ENCODE results near the gene PRDX4.
"Not testable (repeated sequence)": the region's sequence is repeated elsewhere in the genome, so short reads cannot be mapped to it uniquely, and the experiment has no call there.

The PRDX4 gene

GRCh38 chrX:23676486-23676885, 9.2 kb downstream of the PRDX4 start:
- H3K4me1 ChIP-seq (ENCODE audit: control insufficient read depth, insufficient read depth, low read length); H3K9ac ChIP-seq (ENCODE audit: low read depth, low read length); H3K9me3 ChIP-seq (ENCODE audit: control insufficient read depth, insufficient read depth, low read length); H3K27me3 ChIP-seq (ENCODE audit: control insufficient read depth, insufficient read depth, low read length); H3K4me3 ChIP-seq (ENCODE audit: low read depth, low read length): not testable (repeated sequence)
- peaks cover 31% of the 10 kb centered on the region for H3K36me3 ChIP-seq (ENCODE audit: control insufficient read depth, insufficient read depth, low read length)

- H3K9me3 ChIP-seq (ENCODE audit: control insufficient read depth, insufficient read depth, low read length), result no peaks in the 10 kb centered on the region
- no peaks in the 10 kb centered on the region for H3K27me3 ChIP-seq (ENCODE audit: control insufficient read depth, insufficient read depth, low read length)
- no peaks in the 10 kb centered on the region for H3K4me1 ChIP-seq (ENCODE audit: control insufficient read depth, insufficient read depth, low read length)
- no peaks in the 10 kb centered on the region for H3K36me3 ChIP-seq (ENCODE audit: control insufficient read depth, insufficient read depth, low read length)
- H3K9ac ChIP-seq (ENCODE audit: low read depth, low read length), result no peak overlapping the region
- no peak overlapping the region for H3K4me3 ChIP-seq (ENCODE audit: low read depth, low read length)
Measured at GRCh38 chrX:23692166-23692565, 24.9 kb downstream of the PRDX4 start.

GRCh38 chrX:23694606-23695005, 27.3 kb downstream of the PRDX4 start:
- Histone ChIP-seq H3K9me3 (ENCODE audit: control insufficient read depth, insufficient read depth, low read length) (no peaks in the 10 kb centered on the region), H3K9ac (ENCODE audit: low read depth, low read length) (no peak overlapping the region), H3K4me3 (ENCODE audit: low read depth, low read length) (peak overlapping the region; percentile 16), H3K27me3 (ENCODE audit: control insufficient read depth, insufficient read depth, low read length) (no peaks in the 10 kb centered on the region), H3K4me1 (ENCODE audit: control insufficient read depth, insufficient read depth, low read length) (no peaks in the 10 kb centered on the region), H3K36me3 (ENCODE audit: control insufficient read depth, insufficient read depth, low read length) (no peaks in the 10 kb centered on the region)

GRCh38 chrX:23699636-23700194, 32.4 kb downstream of the PRDX4 start:
- Histone ChIP-seq H3K27me3 (ENCODE audit: control insufficient read depth, insufficient read depth, low read length) (no peaks in the 10 kb centered on the region), H3K4me1 (ENCODE audit: control insufficient read depth, insufficient read depth, low read length) (no peaks in the 10 kb centered on the region), H3K9me3 (ENCODE audit: control insufficient read depth, insufficient read depth, low read length) (no peaks in the 10 kb centered on the region), H3K9ac (ENCODE audit: low read depth, low read length) (peak overlapping the region; percentile 24), H3K36me3 (ENCODE audit: control insufficient read depth, insufficient read depth, low read length) (peaks cover 13% of the 10 kb centered on the region), H3K4me3 (ENCODE audit: low read depth, low read length) (no peak overlapping the region)

GRCh38 chrX:23704673-23705206, 37.4 kb downstream of the PRDX4 start:
- Histone ChIP-seq H3K36me3 (ENCODE audit: control insufficient read depth, insufficient read depth, low read length) (peaks cover 23% of the 10 kb centered on the region), H3K9ac (ENCODE audit: low read depth, low read length) (no peak overlapping the region), H3K4me3 (ENCODE audit: low read depth, low read length) (no peak overlapping the region), H3K9me3 (ENCODE audit: control insufficient read depth, insufficient read depth, low read length) (no peaks in the 10 kb centered on the region), H3K4me1 (ENCODE audit: control insufficient read depth, insufficient read depth, low read length) (no peaks in the 10 kb centered on the region), H3K27me3 (ENCODE audit: control insufficient read depth, insufficient read depth, low read length) (no peaks in the 10 kb centered on the region)

- Histone ChIP-seq H3K9me3 (ENCODE audit: control insufficient read depth, insufficient read depth, low read length) (no peaks in the 10 kb centered on the region), H3K27me3 (ENCODE audit: control insufficient read depth, insufficient read depth, low read length) (no peaks in the 10 kb centered on the region), H3K9ac (ENCODE audit: low read depth, low read length) (no peak overlapping the region), H3K4me1 (ENCODE audit: control insufficient read depth, insufficient read depth, low read length) (no peaks in the 10 kb centered on the region), H3K4me3 (ENCODE audit: low read depth, low read length) (no peak overlapping the region), H3K36me3 (ENCODE audit: control insufficient read depth, insufficient read depth, low read length) (peaks cover 25% of the 10 kb centered on the region)
Measured at GRCh38 chrX:23705235-23705634, 37.9 kb downstream of the PRDX4 start.

- Histone ChIP-seq H3K36me3 (ENCODE audit: control insufficient read depth, insufficient read depth, low read length) (peaks cover 17% of the 10 kb centered on the region), H3K27me3 (ENCODE audit: control insufficient read depth, insufficient read depth, low read length) (no peaks in the 10 kb centered on the region), H3K9me3 (ENCODE audit: control insufficient read depth, insufficient read depth, low read length) (no peaks in the 10 kb centered on the region), H3K4me3 (ENCODE audit: low read depth, low read length) (no peak overlapping the region), H3K4me1 (ENCODE audit: control insufficient read depth, insufficient read depth, low read length) (peaks cover 1% of the 10 kb centered on the region), H3K9ac (ENCODE audit: low read depth, low read length) (no peak overlapping the region)
Measured at GRCh38 chrX:23720117-23720677, 52.9 kb downstream of the PRDX4 start.

- Histone ChIP-seq H3K9ac (ENCODE audit: low read depth, low read length) (no peak overlapping the region), H3K4me1 (ENCODE audit: control insufficient read depth, insufficient read depth, low read length) (no peaks in the 10 kb centered on the region), H3K36me3 (ENCODE audit: control insufficient read depth, insufficient read depth, low read length) (peaks cover 14% of the 10 kb centered on the region), H3K9me3 (ENCODE audit: control insufficient read depth, insufficient read depth, low read length) (no peaks in the 10 kb centered on the region), H3K27me3 (ENCODE audit: control insufficient read depth, insufficient read depth, low read length) (no peaks in the 10 kb centered on the region), H3K4me3 (ENCODE audit: low read depth, low read length) (no peak overlapping the region)
Measured at GRCh38 chrX:23726191-23726590, 58.9 kb downstream of the PRDX4 start.

- no peaks in the 10 kb centered on the region for H3K9me3 ChIP-seq (ENCODE audit: control insufficient read depth, insufficient read depth, low read length)
- no peaks in the 10 kb centered on the region for H3K27me3 ChIP-seq (ENCODE audit: control insufficient read depth, insufficient read depth, low read length)
- no peak overlapping the region for H3K9ac ChIP-seq (ENCODE audit: low read depth, low read length)
- peaks cover 4% of the 10 kb centered on the region for H3K4me1 ChIP-seq (ENCODE audit: control insufficient read depth, insufficient read depth, low read length)
- H3K36me3 ChIP-seq (ENCODE audit: control insufficient read depth, insufficient read depth, low read length), result peaks cover 8% of the 10 kb centered on the region
- H3K4me3 ChIP-seq (ENCODE audit: low read depth, low read length), result no peak overlapping the region
Measured at GRCh38 chrX:23727206-23727605, 59.9 kb downstream of the PRDX4 start.

GRCh38 chrX:23729214-23729613, 61.9 kb downstream of the PRDX4 start:
- no peak overlapping the region for H3K9ac ChIP-seq (ENCODE audit: low read depth, low read length)

GRCh38 chrX:23731951-23732350, 64.7 kb downstream of the PRDX4 start:
- Histone ChIP-seq H3K4me3 (ENCODE audit: low read depth, low read length) (no peak overlapping the region), H3K4me1 (ENCODE audit: control insufficient read depth, insufficient read depth, low read length) (peaks cover 10% of the 10 kb centered on the region), H3K9me3 (ENCODE audit: control insufficient read depth, insufficient read depth, low read length) (no peaks in the 10 kb centered on the region), H3K36me3 (ENCODE audit: control insufficient read depth, insufficient read depth, low read length) (peaks cover 5% of the 10 kb centered on the region), H3K27me3 (ENCODE audit: control insufficient read depth, insufficient read depth, low read length) (no peaks in the 10 kb centered on the region), H3K9ac (ENCODE audit: low read depth, low read length) (no peak overlapping the region)

More at GRCh38 chrX:23729214-23729613, 61.9 kb downstream of the PRDX4 start:
- Histone ChIP-seq H3K4me1 (ENCODE audit: control insufficient read depth, insufficient read depth, low read length) (peaks cover 10% of the 10 kb centered on the region), H3K27me3 (ENCODE audit: control insufficient read depth, insufficient read depth, low read length) (no peaks in the 10 kb centered on the region), H3K9me3 (ENCODE audit: control insufficient read depth, insufficient read depth, low read length) (no peaks in the 10 kb centered on the region), H3K36me3 (ENCODE audit: control insufficient read depth, insufficient read depth, low read length) (peaks cover 8% of the 10 kb centered on the region), H3K4me3 (ENCODE audit: low read depth, low read length) (no peak overlapping the region)

- H3K4me3 ChIP-seq (ENCODE audit: low read depth, low read length), result no peak overlapping the region
- no peaks in the 10 kb centered on the region for H3K9me3 ChIP-seq (ENCODE audit: control insufficient read depth, insufficient read depth, low read length)
- peaks cover 10% of the 10 kb centered on the region for H3K4me1 ChIP-seq (ENCODE audit: control insufficient read depth, insufficient read depth, low read length)
- H3K9ac ChIP-seq (ENCODE audit: low read depth, low read length), result no peak overlapping the region
- H3K36me3 ChIP-seq (ENCODE audit: control insufficient read depth, insufficient read depth, low read length), result peaks cover 5% of the 10 kb centered on the region
- H3K27me3 ChIP-seq (ENCODE audit: control insufficient read depth, insufficient read depth, low read length), result no peaks in the 10 kb centered on the region
Measured at GRCh38 chrX:23732704-23733103, 65.4 kb downstream of the PRDX4 start.

Measured in iPS-15b (cell line).